Pancreas (tissue), 10 donors: ENCODE data around the gene SEMA4D. TPM values are rescaled to one million over a fixed set of nuclear protein-coding genes. Genes with fewer than 3 reads are reported as not detected.

Experiments used
- ATAC-seq, 4 donors: fragments of 200-7000 bp; cut with Tn5 transposase; one replicate each; pipeline versions ENCODE4 v1.8.0 to v1.9.1; 2020; ENCODE audit warnings: mild to moderate bottlenecking in 4 of 4, moderate library complexity in 4 of 4
- DNase-seq, 6 donors: peaks; one replicate each; pipeline ENCODE4 v3.0.0-alpha.2; 2020
- FAIRE-seq: peaks from 2 replicates; lab custom pipeline; 2012; peaks lifted over from hg19 to GRCh38; lab: Jason Lieb, UNC
- H3K27ac ChIP-seq, 4 donors: fragments of 200-600 bp; sonication (generic); 1 replicate in 3 of 4; 2 replicates in 1 of 4; pipeline versions ENCODE4 v1.5.0 to v1.8.0; 2020
- H3K27me3 ChIP-seq, 4 donors: fragments of 200-600 bp; one replicate each; pipeline ENCODE4 v1.8.0; 2021
- H3K36me3 ChIP-seq, 3 donors: fragments of 200-600 bp; sonication (generic) in 1 of 3; one replicate each; pipeline versions ENCODE4 v1.5.0 to v1.8.0; 2020 to 2021
- H3K4me1 ChIP-seq, 3 donors: fragments of 200-600 bp; one replicate each; pipeline ENCODE4 v1.8.0; 2021
- H3K4me3 ChIP-seq, 4 donors: fragments of 200-600 bp; sonication (generic) in 2 of 4; one replicate each; pipeline versions ENCODE4 v1.5.0 to v1.8.0; 2020 to 2021
- H3K9me3 ChIP-seq, 4 donors: fragments of 200-600 bp; one replicate each; pipeline ENCODE4 v1.8.0; 2021
- CTCF ChIP-seq, 4 donors: fragments of 200-600 bp; sonication (generic) in 3 of 4; IDR thresholded peaks; one replicate each; pipeline versions ENCODE4 v1.5.0 to v1.8.0; 2021; ENCODE audit warnings: antibody characterized with exemption in 4 of 4
- WGBS, 2 donors: extraction: QIAGEN DNeasy Blood & Tissue Kit; methylation state at CpG; one replicate each; pipeline ENCODE4 v1.1.7; 2013; 5-methylcytosine and 5-hydroxymethylcytosine counted together
- intact Hi-C, 3 donors: fragments of 100-400 bp; cut with DNase I; formaldehyde crosslinking; loops; one replicate each; pipeline versions ENCODE4 v1.11.1 to v1.14.2; 2022
- polyA plus RNA-seq, 2 donors: library from polyadenylated mRNA; stranded (reverse); fragments of 200-250 nt; gene quantifications; one replicate each; pipeline ENCODE4 v1.2.3, GENCODE V29; 2013
- total RNA-seq, 6 donors: library from RNA; stranded (reverse); fragmentation: NEBNext Ultra II Directional in 4 of 6; extraction: Animal tissue kit (Norgen Biotek cat#: 25700) in 4 of 6; gene quantifications; one replicate each; pipeline versions ENCODE4 v1.2.1 to v1.2.4, GENCODE V29; 2021 to 2023
- donor health status: healthy with polysubstance abuse.
- donor health status: DM: no; HTN: no; CAD: no; lungs with moderate emphysema.
- donor health status: DM: no; HTN: no; CAD: no.
- donor health status: control.
- donor health status: control.
- donor health status: Bipolar disorder and iron deficiency.
- donor health status: DM: yes; HTN: yes; CAD: no.
- donor health status: DM: no; HTN: no; CAD: no.
- donor health status: DM: no; HTN: no; CAD: no.
- donor health status: DM: yes; HTN: yes; CAD: no.

The SEMA4D gene
- total and polyA plus RNA-seq, 8 donors, result 7.1 to 29.7 (median 12.9) TPM

DNA sequence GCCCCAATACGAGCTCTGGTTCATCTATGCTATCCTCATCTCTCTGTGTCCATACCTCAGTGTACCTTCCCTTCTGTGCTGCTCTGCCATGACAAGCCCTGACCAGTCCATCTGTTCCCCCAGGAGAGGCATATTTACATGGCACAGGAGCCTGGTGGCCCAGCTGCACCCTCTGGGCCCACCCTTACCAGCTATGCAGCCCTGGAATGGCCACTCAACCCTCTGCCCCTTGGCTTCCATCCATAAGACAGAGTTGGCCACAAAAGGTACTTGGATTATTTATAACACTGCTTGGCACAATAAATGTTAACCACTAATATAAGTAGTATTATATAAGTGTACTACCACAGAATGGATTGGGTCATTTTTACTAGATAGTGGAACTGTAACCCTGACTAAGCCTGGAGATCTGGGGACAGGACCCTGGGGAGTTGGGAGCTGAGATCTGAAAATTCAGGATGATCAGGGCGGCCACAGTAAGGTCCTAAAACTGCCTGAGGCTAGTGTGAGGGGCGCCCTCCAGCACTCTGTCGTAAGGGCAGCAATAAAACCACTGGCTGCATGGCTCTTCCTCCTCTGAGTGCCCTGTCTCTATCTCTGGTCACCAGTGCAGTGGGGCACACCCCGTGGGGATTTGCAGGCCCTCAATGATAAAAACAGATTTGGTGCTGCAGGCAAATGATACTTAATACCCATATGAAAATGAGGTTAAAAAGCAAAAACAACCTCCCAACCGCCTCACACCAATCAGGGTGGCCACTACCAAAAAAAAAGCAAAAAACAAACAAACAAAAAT lies 65.8 kb downstream of the SEMA4D start:
- no peaks in the 10 kb centered on the region for H3K27me3 ChIP-seq
- H3K4me3 ChIP-seq, result no peak overlapping the region
- H3K4me1 ChIP-seq, result peaks cover 0 to 4% (median 0%) of the 10 kb centered on the region in 3 donors
- intact Hi-C loops, result no loop called here
- DNase-seq (no peak), ATAC-seq (no peak), FAIRE-seq (no peak)
- TF ChIP-seq CTCF (IDR thresholded peaks at IDR 0.05), result no peak
- no peak overlapping the region for H3K27ac ChIP-seq
- H3K9me3 ChIP-seq, result no peaks in the 10 kb centered on the region
- H3K36me3 ChIP-seq, result no peaks in the 10 kb centered on the region
- 88 to 91% methylated on average over 6 of the region's 6 CpGs for WGBS, 2 donors

DNA sequence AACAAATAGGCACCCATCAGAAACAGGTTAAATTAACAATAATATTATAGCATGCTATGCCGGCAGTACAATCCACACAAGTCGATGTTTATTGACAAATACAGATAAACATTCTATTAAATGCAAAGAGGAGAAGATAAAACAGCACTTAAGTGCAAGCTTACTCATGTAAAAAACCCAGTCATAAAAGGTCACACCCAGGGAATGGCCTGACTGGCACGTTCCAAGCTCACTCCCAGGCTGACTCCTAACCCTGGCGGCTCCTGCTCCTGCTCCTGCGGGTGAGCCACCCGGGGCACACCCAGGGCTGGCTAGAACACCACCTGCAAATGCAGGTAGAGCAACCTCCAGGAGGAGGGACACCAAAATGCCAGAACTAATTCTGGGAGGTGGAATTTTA lies 66.9 kb downstream of the SEMA4D start:
- no peaks in the 10 kb centered on the region for H3K27me3 ChIP-seq
- 73 to 88% methylated on average over 6 of the region's 6 CpGs for WGBS, 2 donors
- ATAC-seq, result no peak
- TF ChIP-seq CTCF (IDR thresholded peaks at IDR 0.05), result no peak
- intact Hi-C loops, result no loop called here
- DNase-seq, result no peak
- H3K9me3 ChIP-seq, result no peaks in the 10 kb centered on the region
- no peak overlapping the region for H3K27ac ChIP-seq
- H3K4me3 ChIP-seq, result no peak overlapping the region
- FAIRE-seq, result no peak
- no peaks in the 10 kb centered on the region for H3K36me3 ChIP-seq
- H3K4me1 ChIP-seq, result peaks cover 0 to 4% (median 0%) of the 10 kb centered on the region in 3 donors

- no peak for ATAC-seq
- no peaks in the 10 kb centered on the region for H3K27me3 ChIP-seq
- WGBS, 2 donors, result 93 to 94% methylated on average over 25 of the region's 25 CpGs
- TF ChIP-seq CTCF (IDR thresholded peaks at IDR 0.05), result no peak
- no peak overlapping the region for H3K27ac ChIP-seq
- no peaks in the 10 kb centered on the region for H3K36me3 ChIP-seq
- FAIRE-seq, result no peak
- H3K4me3 ChIP-seq, result no peak overlapping the region
- H3K9me3 ChIP-seq, result no peaks in the 10 kb centered on the region
- no peaks in the 10 kb centered on the region for H3K4me1 ChIP-seq
- intact Hi-C loops, result no loop called here
- DNase-seq, result no peak
These were observed 68.7 kb downstream of the SEMA4D start for GRCh38 chr9:89428901-89429890.

- H3K36me3 ChIP-seq, result no peaks in the 10 kb centered on the region
- H3K4me3 ChIP-seq, result no peak overlapping the region
- intact Hi-C loops, result no loop called here
- H3K4me1 ChIP-seq, result no peaks in the 10 kb centered on the region
- WGBS, 2 donors, result 76 to 84% methylated on average over 13 of the region's 13 CpGs
- no peak overlapping the region for H3K27ac ChIP-seq
- TF ChIP-seq CTCF (IDR thresholded peaks at IDR 0.05), result no peak
- no peak for FAIRE-seq
- no peaks in the 10 kb centered on the region for H3K27me3 ChIP-seq
- ATAC-seq, result no peak
- H3K9me3 ChIP-seq, result no peaks in the 10 kb centered on the region
- no peak for DNase-seq
These were observed 69.6 kb downstream of the SEMA4D start for GRCh38 chr9:89428222-89428761.
